NCI-H1694 treated with DMSO at 0.1 percent for 48 hours (cell line): Measurements from ENCODE around the gene COL2A1.

Experiments
- DNase-seq: peaks from one replicate; lab custom pipeline; 2025; lab: John Stamatoyannopoulos, UW

The COL2A1 gene

DNA sequence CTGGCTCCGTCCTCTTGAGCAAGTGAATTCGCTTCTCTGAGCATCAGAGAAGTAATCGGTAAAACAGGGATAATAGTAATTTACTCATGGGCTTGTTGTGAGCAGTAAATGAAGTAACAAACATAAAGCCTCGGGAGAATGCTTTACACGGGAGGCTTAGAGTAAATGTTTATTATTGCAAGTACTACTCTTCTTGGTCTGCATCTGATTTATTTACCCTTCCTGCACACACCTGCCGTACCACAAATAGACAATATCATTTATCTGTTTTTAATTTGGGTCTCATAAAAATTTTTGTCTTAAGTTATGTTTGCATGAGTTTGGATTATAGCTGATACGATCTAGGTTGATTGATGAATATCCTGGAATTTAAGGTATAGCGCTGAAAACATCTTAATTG is 7.8 kb upstream of the COL2A1 start:
- no peak for DNase-seq

- no peak for DNase-seq
These were observed 6.2 kb upstream of the COL2A1 start for GRCh38 chr12:48010366-48010970.

- DNase-seq: no peak
These were observed 5.2 kb upstream of the COL2A1 start for GRCh38 chr12:48009471-48009870.

GRCh38 chr12:48008950-48009349 is 4.7 kb upstream of the COL2A1 start:
- DNase-seq: no peak

GRCh38 chr12:48008349-48008748 is 4.1 kb upstream of the COL2A1 start:
- no peak for DNase-seq

GRCh38 chr12:48007206-48007605 is 2.9 kb upstream of the COL2A1 start:
- DNase-seq: no peak

DNA sequence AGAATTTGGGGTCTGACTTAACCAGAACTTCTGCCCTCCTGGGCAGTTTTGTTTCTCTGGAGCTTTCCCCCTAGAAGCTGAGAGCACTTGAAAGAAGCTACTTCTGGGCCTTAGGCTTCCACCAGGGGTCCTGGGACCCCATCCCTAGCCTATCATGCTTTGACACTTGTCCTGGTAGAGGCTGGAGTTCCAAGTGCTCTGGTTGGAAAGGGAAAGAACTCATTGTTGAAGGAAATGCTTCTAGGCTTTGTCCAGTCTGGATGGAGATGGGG is 1.4 kb upstream of the COL2A1 start:
- no peak for DNase-seq

GRCh38 chr12:48005001-48005749 is 899 bp upstream of the COL2A1 start:
- DNase-seq: no peak

- no peak for DNase-seq
These were observed 837 bp downstream of the COL2A1 start for GRCh38 chr12:48003226-48004052.

- DNase-seq: no peak
These were observed 1.5 kb downstream of the COL2A1 start for GRCh38 chr12:48002773-48003218.

DNA sequence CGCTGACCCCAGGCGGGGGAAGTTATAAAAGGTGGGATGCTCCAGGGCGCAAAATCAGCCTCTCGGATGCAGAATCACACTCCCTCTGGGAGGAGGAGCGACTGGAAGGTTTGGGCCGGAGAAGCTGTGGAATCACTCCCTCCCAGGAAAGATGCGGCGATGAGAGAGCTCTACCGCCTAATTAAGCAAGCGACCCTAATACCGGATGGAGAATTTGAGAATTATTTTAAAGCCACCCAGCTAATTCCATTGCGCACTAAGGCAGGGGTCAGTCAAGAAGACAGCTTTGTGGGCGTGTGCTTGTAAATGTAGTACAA is 1.9 kb downstream of the COL2A1 start:
- DNase-seq: no peak

DNA sequence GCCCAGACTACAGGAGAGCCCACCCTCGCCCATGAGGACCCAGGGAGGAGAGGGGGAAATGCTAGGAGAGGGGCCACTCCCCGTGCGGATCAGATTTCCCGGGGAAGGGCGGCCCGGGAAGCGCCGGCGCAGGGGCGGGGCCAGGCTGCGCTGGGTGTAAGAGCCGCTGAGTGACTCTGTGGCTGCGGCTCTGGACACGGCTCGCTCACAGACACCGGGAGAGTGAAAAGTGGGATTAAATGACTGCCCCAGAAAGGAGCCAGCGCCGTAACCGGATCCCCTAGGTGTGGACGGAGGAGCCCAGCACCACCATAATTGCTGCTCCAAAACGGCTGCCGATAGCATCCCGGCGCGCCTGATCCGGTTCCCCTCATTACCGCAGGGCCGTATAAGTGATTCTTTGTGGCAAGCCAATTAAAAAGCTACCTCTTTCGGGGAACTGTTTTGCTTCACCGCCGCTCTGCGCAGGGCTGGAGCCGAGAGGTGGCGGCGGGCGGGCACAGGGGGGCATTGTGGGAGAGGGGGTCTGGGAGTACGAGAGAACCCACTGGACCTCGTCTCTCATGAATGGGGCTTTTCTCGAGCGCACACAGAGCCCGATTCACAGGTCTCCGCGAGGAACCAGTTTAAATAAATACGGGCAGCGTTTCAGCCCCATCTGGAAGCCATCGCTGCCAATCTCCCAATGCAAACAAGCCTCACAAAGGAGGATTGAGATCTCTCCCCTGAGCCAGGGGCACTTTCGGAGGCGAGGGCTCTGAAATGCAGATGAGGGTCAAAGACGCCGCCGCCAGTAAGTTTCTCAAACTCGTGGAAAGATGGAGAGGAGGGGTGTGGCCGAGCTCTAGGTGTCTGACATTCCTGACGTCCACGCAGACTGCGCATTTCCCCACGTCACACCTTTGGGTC is 2.5 kb downstream of the COL2A1 start:
- DNase-seq: no peak

DNA sequence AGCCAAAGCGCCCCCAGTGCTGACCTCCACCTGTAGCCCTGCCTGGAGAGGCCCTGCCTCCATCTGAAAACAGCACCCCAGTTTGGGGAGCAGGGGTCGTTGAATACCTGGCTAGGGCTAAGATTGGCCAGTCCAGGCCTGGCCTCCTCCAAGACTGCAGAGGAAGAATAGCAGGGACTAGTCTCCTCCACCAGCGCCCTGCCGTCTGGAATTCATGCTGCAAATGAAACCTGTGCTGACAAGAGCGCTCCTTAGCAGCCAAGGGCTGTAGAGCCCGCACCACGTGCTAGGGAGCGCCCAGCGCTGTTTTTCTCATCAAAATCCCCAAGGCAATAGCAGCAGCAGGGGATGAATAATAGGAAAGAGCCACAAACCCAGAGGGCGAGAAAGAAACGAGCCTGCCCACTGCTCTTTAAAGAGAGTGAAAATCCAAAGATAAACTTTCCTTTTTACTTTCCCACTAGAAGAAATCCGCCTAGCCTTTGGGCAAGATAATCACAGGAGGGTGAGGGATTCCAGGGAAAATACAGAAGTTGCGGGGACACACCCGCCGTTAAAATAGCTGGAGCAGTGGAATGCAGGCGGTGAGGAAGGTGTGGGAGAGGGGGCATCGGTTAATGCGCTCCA is 3.3 kb downstream of the COL2A1 start:
- DNase-seq: no peak

DNA sequence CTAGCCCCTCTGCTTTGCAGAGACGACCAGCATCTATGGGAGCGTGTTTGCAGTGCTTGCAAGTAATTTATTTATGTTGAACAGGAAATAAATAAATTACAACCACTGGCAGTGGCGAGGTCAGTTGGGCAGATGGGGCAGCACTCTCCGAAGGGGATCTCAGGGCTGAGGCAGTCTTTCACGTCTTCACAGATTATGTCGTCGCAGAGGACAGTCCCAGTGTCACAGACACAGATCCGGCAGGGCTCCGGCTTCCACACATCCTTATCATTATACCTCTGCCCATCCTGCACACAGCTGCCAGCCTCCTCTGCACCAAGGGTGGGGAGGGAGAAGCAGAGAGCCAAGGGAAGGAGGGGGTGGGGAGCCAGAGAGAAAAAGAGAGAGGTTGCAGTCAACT is 4.5 kb downstream of the COL2A1 start:
- no peak for DNase-seq

DNA sequence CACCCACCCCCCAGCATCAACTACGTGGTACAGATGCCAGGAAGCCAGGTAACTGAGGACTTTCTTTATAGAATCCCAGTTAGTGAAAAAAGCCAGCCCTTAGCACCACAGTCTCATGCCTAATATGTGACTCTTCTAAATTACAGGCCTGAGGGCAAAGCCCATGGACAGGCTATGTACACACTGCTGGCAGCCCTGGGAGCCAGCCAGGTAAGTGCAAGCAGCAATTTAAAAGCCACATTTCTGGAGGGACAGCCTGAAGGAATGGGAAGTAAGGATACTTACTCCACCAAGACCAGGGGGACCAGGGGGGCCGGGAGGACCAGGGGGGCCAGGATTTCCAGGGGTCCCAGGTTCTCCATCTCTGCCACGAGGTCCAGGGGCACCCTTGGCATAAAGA is 7.0 kb downstream of the COL2A1 start:
- no peak for DNase-seq

DNA sequence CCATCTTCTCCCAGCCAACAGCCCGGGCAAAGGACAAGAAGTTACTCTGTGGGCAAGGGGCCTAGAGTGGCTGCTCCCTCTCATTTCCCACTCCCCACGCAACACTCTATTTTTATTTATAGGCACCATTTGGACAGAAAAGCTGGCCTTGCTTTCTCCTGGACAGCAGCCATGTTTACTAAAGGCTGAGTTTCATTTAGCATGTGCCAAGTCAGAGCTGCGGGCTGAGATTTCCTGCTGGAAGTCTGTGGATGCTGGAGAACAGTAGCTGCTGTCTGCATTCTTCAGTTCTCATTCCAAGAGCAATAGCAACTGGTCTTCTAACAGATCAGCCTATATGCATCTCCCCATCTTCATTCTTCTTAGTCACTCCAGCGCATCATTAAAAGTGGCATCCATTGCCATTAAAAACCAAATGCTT is 8.3 kb downstream of the COL2A1 start:
- DNase-seq: no peak

- no peak for DNase-seq
These were observed 10.8 kb downstream of the COL2A1 start for GRCh38 chr12:47993491-47993890.

DNA sequence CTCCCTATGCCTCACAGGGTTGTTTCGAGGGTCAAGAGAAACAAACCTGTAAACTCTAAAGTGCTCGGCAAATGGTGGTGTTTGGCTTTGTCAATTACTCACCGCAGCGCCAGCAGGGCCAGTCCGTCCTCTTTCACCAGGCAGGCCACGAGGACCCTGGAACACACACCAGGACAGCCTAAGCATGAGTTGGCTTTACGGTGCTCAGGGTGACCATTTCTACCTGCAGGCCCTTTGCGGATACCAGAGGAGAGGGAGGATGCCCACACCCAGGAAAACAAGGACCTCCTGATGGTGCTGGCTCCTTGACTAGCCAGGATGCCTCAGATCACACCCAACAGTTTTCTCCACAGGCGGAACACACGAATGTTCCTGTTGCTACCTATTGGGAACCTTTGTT is 11.5 kb downstream of the COL2A1 start:
- DNase-seq: no peak

DNA sequence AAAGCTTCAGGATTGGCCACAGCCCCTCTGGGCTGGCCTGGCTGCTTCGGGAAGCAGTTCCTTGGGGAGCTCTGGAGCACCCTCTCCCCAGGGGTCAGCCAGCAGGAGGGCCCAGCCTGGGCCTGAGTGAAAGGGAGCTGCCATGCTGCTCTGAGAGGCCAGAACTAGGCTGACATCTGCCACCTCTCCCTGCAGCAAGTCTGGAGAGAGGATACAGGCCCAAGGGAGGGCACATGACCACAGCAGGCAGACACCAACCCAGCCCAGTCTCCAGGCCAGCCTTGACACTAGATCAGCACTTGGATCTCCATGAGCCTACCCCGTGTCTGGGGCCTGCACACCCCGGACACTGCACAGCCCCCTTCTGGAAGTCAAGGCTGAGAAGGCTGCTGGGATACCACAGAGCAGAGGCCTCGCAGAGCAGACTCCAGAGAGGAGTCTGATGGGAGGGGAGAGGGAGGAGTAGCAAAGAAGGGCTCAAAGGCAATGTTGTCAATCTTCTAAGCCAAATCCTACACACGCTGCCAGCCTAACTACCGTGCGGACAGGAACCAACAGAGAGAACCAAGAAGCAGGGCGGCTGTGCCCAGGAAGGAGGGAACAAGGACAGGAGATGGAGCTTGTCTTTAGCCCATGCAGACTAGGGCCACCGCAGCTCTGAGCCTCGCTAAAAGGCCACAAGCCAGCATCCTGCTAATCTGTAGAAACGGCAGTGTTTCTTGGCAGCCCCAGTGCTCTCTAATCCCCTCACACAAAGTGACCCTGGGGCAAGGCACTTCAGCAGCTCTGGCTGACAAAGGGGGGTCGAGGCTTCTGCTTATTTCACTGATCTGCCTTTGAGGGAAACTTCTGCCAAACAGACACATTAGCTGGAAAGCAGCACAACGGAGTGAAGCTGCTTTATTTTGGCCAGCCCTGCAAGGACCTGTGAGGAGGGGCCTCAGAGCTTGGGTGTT is 12.9 kb downstream of the COL2A1 start:
- DNase-seq: no peak

DNA sequence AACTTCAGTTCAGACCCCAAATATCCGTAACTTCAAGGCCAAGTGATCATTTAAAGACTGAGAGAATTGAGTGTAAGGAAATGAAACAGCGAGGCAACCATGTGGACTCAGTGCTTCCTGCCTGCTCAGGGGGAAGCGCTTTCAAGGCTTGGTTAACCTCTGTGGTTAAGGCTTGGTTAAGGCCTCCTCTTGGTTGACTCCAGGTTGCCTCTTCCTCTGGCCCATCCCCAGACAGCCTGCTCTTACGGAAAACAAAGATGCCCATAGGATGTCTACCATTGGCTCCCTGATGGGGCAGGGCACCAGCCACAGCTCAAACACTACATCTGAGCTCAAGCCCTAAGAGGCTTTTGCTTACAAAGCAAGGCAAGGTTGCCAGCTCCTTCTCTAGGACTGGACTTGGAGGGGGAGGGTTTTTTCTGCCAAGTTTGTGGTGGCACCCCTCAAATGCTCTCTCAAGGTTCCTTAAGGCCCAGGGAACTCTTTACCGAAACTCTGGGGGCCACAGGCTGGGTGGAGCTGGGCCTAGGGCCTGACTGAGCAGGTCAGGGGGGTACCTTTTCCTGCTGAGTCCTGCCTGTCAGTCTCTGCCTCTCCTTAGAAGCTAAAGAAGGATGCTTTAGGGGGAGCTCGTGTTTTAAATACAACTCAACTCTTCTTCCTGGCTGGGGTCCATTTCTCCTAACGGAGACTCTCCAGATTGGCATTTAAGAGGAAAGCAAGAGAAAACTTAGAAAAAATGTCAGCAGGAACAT is 13.7 kb downstream of the COL2A1 start:
- DNase-seq: no peak
